ENCODE results near the gene CDK11B.
"Not testable (repeated sequence)": the region's sequence is repeated elsewhere in the genome, so short reads cannot be mapped to it uniquely, and the experiment has no call there.

Gene CDK11B

DNA sequence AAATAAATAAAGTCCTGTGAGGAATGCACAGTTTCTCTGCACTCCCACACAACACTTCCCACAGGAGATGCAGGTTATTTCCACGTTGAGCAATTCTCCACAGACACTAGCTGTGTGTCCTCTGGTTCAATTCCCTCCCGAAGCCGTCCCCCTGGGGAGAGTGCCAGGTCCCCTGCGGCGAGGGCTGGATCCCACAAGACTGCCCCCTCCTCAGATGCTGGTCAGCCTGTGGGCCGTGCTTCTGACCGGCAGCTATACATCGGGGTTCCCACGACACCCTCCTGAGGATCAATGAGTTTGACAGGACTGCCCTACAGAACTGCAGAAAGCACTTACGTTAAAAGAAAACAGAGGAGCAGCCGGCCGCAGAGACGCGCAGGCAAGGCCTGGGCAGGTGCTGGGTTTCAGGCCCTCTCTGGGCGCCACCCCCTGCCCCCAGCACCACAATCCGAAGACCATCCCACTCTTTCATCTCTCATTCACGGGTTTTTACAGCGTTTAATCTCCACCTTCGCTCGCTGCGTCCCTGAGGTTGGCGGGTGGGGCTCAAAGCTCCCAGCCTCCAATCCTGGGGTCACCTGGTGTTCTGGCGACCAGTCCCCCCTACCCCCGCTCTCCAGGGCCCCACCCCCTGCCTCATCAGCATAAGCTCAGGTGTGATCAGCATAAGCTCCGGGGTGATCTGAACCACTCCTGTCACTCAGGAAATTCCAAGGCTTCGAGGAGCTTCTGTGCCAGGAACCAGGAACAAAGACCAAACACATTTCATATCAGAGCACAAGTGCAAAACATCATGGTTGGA, 24.5 kb upstream of the CDK11B start:
- no peak for DNase-seq (ENCODE audit: low read depth in 2 of 2, low spot score in 1 of 2)

DNA sequence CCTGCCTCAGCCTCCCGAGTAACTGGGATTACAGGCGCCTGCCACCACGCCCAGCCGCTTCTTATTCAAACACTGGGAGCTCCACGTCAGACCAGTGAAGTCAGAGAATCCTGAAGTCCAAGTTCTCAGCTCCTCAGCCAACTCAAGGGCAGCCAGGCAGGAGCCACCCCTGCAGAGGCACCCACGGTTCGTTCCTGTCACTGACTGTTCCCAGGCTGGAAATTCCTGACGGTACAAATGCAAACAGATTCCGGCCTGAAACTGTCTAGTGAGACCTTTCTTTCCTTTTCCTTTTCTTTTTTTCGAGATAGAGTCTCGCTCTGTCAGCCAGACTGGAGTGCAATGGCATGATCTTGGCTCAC, 22.1 kb upstream of the CDK11B start:
- DNase-seq (ENCODE audit: low read depth in 2 of 2, low spot score in 1 of 2): no peak

DNA sequence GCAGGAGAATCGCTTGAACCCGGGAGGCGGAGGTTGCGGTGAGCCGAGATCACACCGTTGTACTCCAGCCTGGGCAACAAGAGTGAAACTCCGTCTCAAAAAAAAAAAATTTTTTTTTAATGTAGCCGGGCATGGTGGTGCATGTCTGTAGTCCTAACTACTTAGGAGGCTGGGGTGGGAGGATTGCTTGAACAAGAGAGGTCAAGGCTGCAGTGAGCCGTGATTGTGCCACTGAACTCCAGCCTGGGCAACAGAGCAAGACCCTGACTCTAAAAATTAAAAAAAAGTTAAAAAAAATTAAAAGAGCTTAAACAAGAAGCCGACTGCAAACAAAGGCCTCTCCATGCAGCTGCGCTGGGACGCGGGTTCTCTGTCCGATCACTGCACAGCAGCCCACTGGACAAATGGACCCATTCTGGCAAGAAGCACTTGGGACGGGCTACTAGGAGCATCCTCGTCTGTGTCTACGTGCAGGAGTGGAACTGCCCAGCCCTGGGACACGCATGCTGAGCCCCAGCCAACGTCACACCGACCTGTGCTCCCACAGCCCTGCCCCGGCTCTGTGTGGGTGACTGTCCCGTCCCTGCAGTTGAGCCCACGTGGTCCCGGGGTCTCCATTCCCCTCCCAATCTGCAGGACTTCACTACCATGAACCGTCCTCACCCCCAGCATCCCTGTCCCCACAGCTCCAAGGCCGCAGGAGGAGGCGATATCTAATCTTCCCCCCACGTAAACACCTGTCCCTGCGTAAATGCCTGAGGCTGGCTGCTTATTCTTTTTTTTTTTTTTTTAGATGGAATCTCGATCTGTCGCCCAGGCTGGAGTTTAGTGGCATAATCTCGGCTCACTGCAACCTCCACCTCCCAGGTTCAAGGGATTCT, 21.5 kb upstream of the CDK11B start:
- no peak for DNase-seq (ENCODE audit: low read depth in 2 of 2, low spot score in 1 of 2)

DNA sequence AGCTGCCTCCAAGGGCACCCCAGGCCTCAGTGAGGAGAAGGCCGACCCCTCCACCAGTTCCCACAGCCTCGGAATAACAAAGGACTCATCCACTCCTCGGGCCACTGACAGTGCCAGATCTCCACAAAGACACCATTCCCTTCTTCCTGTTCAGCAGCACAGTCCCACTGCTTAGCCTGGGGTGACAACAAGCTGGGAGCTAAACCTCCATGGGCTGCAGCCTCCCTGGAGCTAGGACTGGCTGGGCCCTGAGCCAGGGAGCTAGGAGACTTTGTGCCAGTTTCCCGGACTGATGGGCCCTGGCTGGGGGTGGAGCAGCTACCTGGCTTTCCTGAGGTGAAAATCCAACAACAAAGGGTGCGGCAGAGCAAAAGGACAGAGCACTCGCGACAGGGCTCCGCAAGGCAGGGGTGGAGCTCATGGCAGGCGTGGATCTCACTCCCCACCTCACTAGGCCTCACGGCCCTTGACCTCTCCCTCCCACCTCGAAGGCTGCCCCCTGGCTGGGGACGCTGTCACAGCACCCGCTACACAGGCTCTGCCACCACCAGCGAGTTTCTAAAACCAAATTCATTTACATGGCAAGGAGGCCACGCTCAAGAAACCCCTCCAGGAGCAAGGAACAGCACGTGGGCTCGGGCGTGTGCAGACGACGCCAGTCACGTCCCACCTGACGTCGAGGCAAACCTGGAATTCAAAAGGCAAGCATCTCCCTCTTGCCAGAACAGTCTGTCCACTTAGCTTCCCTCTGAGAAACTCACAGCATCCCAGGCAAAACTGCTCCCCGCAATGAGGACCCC, 20.0 kb upstream of the CDK11B start:
- peak in 1 of 2 donors; percentile 19 for DNase-seq (ENCODE audit: low read depth in 2 of 2, low spot score in 1 of 2)

DNA sequence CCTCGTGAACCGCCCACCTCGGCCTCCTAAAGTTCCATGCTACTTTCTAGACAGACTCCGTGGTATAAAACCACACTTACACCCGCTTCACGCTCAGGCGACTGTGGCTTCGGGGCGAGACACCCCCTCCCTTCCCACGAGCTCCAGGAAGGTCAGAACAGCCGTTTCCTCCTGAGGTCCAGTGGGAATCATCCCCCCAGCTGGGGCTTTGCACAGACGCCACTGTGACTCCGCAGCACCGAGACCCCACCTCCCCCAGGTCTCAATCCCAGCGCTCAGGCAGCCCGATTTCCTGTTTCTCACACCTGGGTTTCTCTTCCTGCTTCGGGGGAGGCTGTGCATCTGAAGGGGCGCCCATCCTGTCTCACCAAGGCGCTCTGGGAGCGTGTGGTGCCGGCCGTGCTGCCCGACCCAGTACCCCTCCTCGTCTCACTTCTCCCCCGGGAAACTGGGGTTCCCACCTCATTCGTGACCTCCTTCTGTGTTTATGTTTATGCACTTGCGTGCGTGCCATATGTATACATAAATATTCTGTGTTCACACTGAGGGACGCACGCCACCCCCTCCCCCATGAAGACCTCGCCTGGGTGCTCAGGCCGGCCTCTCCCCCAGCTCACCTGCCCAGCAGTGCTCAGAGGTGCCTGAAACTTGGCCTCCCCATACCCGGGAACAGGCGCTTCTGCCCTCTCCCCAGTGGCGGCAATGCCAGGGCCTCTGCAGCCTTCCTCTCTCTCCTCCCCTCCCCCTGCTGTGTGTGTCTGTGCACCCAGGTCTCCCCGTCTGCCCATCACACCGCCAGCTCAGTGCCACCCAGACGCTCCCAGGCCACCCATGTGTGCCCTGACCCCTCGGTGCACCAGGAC, 19.1 kb upstream of the CDK11B start:
- DNase-seq (ENCODE audit: low read depth in 2 of 2, low spot score in 1 of 2): peak in 1 of 2 donors; percentile 25

DNA sequence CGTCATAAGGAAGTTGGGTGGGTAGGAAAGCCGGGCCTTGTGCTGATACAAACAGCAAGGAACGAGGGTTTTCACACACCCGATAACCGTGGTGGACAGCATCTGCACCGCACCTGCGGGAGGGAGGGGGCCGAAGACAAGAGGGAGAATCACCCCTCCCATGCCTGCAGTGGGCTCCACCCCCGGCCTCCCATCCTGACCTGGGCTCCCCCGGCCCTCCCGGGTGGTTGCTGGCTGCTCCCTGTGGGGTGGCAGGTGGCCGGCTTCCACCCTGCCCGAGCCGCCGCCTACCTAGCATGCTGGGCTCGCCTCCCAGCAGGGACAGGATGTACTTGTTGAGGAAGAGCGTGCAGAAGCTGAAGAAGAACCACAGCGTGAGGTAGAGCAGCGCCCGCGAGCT, 17.3 kb upstream of the CDK11B start:
- DNase-seq (ENCODE audit: low read depth in 2 of 2, low spot score in 1 of 2): not testable (repeated sequence)

DNA sequence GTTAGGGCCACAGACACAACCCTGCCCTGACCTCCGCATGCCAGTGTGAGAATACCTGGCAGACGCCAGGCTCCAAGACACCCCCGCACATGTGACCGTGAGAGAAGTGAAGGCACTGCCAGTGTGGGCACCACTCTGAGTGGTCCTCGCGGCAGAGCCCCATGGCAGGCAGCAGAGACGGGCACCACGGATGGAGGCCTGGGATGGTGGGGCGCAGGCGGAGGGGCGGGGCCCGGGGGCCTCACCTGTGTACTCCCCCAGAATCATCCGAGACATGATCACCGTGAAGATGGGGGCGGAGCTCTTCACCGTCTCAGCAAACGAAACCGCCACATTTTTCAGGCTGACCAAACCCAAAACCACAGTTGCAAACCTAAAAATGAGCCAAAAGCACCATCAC, 16.4 kb upstream of the CDK11B start:
- not testable (repeated sequence) for DNase-seq (ENCODE audit: low read depth in 2 of 2, low spot score in 1 of 2)

DNA sequence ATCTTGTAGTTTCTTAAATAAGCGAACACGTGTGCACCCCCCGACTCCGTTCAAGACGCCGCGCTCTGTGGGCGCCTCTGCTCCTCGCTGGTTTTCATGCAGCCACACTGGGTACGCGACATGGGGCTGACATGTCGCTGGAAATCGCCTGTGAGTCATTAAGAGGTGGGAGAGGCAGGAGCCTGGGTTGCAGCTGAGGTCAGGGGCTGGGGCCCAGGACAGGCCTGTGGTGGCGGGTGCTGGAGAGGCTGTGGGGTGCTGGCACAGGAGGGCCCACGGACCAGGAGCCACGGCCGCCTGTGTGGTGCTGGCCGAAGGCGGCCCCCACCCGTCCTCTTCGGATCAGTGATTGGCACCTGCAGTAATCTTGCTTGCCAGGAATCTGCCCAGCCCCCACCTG, 16.0 kb upstream of the CDK11B start:
- DNase-seq (ENCODE audit: low read depth in 2 of 2, low spot score in 1 of 2): not testable (repeated sequence)

DNA sequence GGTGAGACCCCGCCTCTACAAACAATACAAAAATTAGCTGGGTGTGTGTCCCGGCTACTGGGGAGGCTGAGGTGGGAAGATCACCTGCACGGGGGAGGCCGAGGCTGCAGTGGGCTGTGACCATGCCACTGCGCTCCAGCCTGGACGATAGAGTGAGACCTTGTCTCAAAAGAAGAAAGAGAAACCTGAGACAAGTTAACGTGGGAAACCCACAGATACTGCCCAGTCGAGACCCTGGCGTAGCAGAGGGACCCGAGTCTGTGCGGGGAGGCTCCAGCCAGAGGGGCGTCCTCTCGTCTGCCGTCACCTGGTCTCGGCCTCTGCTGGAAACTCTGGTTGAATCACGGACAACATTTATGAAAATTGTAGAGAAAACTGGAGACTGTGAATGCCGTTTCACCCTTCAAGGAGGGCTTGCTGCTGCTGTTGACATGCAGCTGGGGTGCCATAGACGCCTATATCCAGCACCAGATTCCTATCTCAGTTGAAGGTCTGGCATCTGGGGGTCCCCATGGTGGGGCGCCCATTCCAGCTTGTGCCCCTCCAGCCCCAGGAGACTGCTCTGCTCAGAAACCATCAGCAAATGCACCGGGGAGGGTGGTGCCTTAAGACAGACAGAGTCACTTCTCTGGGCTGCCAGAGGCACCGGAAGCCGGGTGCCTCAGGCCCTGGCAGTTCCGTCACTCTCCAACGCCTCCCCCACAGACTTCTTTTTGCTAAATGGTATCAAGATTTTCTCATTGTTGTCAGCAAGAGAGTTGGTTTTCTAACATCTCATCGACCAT, 13.6 kb upstream of the CDK11B start:
- no peak for DNase-seq (ENCODE audit: low read depth in 2 of 2, low spot score in 1 of 2)

DNA sequence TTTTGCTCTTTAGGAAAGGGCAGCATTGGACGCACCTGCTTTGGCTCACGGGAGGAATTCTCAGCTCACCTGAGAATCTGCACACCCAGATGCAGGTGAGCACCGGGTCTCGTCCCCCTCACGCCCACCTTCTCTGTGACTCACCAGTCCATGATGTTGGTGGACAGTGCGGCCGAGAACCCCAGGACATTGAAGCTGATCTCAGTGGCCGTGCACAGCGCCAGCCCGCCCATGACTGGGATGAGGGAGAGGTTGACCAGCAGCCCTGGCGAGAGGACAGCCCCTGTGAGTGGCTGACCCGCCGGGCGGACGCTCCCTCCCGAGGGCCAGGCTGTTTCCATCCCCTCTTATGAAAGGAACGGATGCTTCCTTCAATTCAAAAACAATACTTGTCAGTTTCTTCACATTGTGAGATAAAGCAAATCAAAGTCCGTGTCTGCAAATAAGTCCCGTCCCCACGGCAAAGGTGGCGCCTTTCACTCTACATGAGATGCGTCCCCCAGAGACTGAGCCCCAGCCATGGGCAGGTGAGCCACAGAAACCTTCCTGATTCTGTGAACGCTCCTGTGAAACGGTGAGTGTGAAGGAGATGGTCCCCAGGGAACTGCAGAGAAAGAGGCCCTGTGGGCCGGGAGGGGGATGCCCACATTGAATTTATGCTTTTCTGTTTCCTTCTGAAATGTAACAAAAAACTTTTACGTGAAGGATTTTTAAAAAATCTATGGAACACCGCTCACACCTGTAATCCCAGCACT, 12.7 kb upstream of the CDK11B start:
- DNase-seq (ENCODE audit: low read depth in 2 of 2, low spot score in 1 of 2): no peak

DNA sequence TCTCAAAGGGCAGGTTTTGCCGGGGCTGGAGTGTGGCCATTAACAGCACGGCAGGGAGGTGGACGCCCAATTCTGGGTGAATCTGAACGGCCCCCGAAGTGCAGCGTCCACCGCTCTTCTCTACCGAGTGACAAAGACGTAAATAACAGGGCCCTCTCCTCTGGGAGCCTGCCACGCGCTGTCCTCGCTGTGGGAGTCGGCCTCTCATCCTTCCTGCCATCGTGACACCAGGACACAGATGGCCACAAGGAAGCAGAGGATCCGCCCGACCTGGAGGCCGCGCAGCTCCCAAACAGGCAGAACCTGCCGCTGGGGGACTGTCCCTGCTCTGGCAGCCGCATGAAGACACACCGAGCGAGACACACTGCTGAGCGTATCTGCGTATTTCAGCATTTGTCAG, 12.1 kb upstream of the CDK11B start:
- no peak for DNase-seq (ENCODE audit: low read depth in 2 of 2, low spot score in 1 of 2)

DNA sequence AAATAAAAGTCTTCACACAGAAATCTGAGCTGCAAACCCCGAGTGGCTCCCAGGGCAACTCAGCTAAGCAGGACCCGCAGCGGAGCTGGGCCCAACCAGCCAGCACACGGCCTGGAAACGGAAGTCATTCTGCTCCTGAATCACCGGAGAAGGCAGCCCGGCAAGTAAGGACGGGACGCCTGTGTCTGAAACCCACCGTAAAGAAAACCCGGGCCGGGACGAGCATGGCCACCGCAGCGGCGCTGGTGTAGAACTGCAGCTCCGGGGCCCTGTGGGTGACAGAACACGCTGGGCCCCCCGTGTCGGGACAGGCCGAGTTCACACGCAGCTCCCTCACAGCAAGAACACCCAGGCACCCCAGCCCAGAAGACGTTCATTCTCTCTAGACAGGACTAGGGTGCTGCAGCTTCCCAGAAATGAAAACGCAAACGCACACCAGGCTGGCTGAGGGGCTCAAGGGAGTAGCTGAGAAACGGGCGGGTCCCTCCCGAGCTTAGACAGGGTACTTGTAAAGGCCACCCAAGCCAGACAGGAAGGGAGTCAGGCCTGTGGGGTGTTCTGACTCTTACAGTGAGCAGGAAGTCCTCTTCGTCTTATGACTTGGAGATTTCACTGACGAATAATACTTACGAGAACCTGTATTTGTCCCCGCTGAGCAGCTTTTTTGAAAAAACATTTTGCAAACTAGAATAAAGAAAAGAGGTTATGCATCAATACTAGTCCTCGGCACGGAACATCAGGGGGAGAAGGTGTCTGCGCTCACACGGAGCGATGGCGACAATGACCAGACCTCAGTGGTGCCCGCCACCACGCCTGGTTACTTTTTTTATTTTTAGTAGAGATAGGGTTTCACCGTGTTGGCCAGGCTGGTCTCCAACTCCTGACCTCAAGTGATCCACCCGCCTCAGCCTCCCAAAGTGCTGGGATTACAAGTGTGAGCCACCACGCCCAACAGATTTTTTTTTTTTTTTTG, 10.9 kb upstream of the CDK11B start:
- no peak for DNase-seq (ENCODE audit: low read depth in 2 of 2, low spot score in 1 of 2)

DNA sequence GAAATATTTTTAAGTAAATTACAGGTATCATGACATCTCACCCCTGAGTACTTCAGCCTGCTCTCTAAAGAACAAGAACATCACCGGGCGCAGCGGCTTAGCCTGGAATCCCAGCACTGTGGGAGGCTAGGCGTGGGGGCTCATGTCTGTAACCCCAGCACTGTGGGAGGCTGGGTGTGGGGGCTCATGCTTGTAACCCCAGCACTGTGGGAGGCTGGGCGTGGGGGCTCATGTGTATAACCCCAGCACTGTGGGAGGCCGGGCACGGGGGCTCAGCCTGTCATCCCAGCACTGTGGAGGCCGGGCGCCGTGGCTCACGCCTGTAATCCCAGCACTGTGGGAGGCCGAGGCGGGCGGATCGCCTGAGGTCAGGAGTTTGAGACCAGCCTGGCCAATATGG, 7.7 kb upstream of the CDK11B start:
- DNase-seq (ENCODE audit: low read depth in 2 of 2, low spot score in 1 of 2): no peak

DNA sequence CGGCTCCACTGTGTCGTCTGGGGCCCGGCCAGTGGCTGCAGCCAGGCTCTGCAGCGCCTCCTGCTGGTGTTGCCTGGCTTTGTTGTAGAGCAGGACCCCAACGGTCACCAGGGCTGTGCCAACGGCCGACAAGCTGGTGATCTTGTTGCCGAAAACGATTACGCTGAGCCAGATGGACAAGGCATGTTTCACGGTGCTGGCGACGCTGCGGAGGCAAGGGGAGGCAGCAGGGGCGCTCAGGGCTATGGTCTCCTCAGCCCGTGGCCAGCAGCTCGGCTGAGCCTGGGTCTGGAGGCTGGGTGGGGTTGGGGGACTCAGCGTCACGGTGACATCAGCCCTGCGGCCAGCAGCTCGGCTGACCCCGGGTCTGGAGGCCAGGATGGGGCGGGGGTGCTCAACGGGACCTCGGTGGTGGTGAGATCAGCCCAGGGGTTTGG, 7.0 kb upstream of the CDK11B start:
- no peak for DNase-seq (ENCODE audit: low read depth in 2 of 2, low spot score in 1 of 2)

DNA sequence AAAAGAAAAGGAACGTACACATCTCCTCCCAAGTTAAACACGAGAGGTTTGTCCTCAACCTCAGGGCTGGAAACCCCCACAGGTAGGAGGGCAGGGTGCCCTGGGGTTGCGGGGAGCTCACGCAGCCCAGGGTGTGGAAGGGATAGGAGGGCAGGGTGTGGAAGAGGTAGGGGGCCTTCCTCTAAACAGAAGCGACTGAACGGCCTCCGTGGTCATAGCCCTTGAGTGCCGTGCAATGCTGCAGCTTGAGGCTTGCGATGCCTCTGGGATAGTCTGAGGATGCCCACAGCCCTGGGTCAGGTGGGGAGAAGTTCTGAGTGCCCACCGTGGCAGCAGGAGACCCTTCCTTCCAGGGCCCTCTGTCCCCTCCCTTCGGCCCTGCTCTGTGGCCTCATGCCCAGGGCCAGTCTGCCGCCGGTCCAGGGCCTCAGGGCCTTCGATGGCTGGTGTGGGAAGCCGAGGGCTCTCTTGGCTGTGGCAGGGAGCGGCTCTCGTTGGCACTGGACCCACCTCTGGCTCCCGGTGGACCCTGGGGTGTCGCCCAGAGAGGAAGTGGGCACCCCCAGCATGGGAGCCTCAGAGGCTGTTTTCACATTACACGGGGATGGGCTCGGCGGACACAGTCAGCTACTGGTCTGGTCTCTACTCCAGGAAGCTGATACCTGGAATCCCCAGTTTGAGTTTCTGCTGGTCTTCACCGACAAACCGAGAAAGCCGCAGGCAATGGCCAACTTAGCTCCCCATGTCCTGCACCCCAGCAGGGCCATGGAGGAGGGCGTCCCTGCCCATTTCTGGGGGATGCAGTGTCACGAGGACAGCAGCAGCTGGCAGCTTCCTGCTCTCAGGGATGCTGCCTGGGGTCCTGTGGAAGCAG, 6.4 kb upstream of the CDK11B start:
- DNase-seq (ENCODE audit: low read depth in 2 of 2, low spot score in 1 of 2): no peak

DNA sequence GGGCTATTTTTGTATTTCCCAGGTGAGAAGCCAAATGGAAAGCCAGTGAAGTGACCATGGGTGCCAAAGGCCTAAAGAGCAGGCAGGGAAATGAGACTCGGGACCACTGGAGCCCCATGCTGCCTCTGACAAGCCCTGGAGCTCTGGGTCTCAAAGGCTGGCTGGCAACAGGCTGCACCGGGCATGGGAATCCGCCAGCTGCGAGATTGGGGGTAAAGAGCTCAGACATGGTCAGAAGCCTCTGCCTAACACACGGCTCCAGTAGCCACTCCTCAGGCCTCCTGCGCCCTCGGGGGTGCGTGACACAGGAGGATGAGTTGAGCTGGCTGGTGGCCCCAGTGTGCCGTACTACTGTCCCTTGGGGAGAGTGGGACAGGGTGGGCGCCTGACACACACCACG, 5.5 kb upstream of the CDK11B start:
- DNase-seq (ENCODE audit: low read depth in 2 of 2, low spot score in 1 of 2): not testable (repeated sequence)
